Adrenal gland (tissue), 12 donors: Measurements from ENCODE around the gene ARPC2. TPM values are rescaled to one million over a fixed set of nuclear protein-coding genes. Genes with fewer than 3 reads are reported as not detected.

Experiments used
- DNase-seq, 7 donors: peaks; one replicate each; pipeline ENCODE4 v3.0.0-alpha.2; 2019 to 2020
- H3K27ac ChIP-seq, 5 donors: fragments of 200-600 bp; sonication (generic) in 4 of 5; 1 replicate in 3 of 5; 2 replicates in 2 of 5; pipeline versions ENCODE4 v1.5.1 to v1.8.0; 2016 to 2020; ENCODE audit warnings: mild to moderate bottlenecking in 1 of 5
- H3K27me3 ChIP-seq: fragments of 200-600 bp; 2 replicates; pipeline ENCODE4 v1.8.0; 2021
- H3K36me3 ChIP-seq, 2 donors: fragments of 200-600 bp; replicated peaks in 1 of 2; 1 replicate in 1 of 2; 2 replicates in 1 of 2; pipeline versions ENCODE4 v1.5.1 to v1.8.0; 2018 to 2022
- H3K4me1 ChIP-seq, 2 donors: fragments of 200-600 bp; replicated peaks in 1 of 2; 1 replicate in 1 of 2; 2 replicates in 1 of 2; pipeline versions ENCODE4 v1.5.1 to v1.8.0; 2018 to 2021
- H3K4me3 ChIP-seq, 4 donors: fragments of 200-600 bp; sonication (generic) in 3 of 4; one replicate each; pipeline ENCODE4 v1.5.1; 2016 to 2018
- H3K9me3 ChIP-seq, 3 donors: fragments of 200-600 bp; sonication (generic) in 1 of 3; replicated peaks in 1 of 3; 1 replicate in 2 of 3; 2 replicates in 1 of 3; pipeline versions ENCODE4 v1.5.1 to v1.8.0; 2016 to 2021
- POLR2A ChIP-seq, 2 donors: fragments of 450-650 bp; IDR thresholded peaks; one replicate each; pipeline ENCODE4 v1.6.1; 2017; ENCODE audit warnings: antibody characterized with exemption in 2 of 2, mild to moderate bottlenecking in 2 of 2, moderate library complexity in 1 of 2
- WGBS, 4 donors: extraction: QIAGEN DNeasy Blood & Tissue Kit in 2 of 4; methylation state at CpG; one replicate each; pipeline versions ENCODE4 v1.1.5 to v1.1.7; 2013 to 2017; 5-methylcytosine and 5-hydroxymethylcytosine counted together
- intact Hi-C, 2 donors: fragments of 100-400 bp; cut with DNase I; formaldehyde crosslinking; loops; one replicate each; pipeline versions ENCODE4 v1.14.1 to v1.15.0; 2022 to 2023
- polyA plus RNA-seq, 3 donors: library from polyadenylated mRNA; stranded (reverse); fragments of 200-250 nt in 2 of 3; fragments of 350-450 nt in 1 of 3; fragmentation: Illumina TruSeq in 1 of 3; extraction: RNeasy Lipid Tissue Mini Kit (QIAGEN cat#74804) in 1 of 3; gene quantifications; one replicate each; pipeline ENCODE4 v1.2.3, GENCODE V29; 2013 to 2014
- total RNA-seq, 9 donors: library from RNA; depleted of rRNA in 4 of 9; stranded (reverse); fragments of >200 nt in 4 of 9; fragments of 120-200 nt in 1 of 9; fragmentation: NEBNext Ultra II Directional in 1 of 9; extraction: Animal tissue kit (Norgen Biotek cat#: 25700) in 1 of 9; gene quantifications; one replicate each; pipeline versions ENCODE4 v1.1.0 to v1.2.4, GENCODE V29; 2013 to 2023
- TF ChIP-seq, protein P1 (sequence below), 6 experiments: fragments of 450-650 bp in 4 of 6; fragments of 200-600 bp in 2 of 6; sonication (generic) in 1 of 6; IDR thresholded peaks; 1 replicate in 5 of 6; 2 replicates in 1 of 6; pipeline versions ENCODE4 v1.5.1 to v1.8.0; 2016 to 2021; ENCODE audit warnings: antibody characterized with exemption in 6 of 6, mild to moderate bottlenecking in 2 of 6, moderate library complexity in 1 of 6
- donor health status: healthy with polysubstance abuse.
- donor health status: Bipolar disorder and iron deficiency.
- donor health status: DM: yes; HTN: yes; CAD: no.
- donor health status: DM: no; HTN: no; CAD: no.
- donor health status: DM: no; HTN: no; CAD: no.
- donor health status: DM: yes; HTN: yes; CAD: no.

Gene ARPC2
- total and polyA plus RNA-seq, 12 donors: 93.5 to 284 (median 180) TPM

- H3K27ac ChIP-seq: peak overlapping the region; percentile 73 to 97 (median 90)
- no peak overlapping the region for H3K4me3 ChIP-seq
- no peaks in the 10 kb centered on the region for H3K27me3 ChIP-seq
- peak in 1 of 2 donors; percentile 10 for TF ChIP-seq POLR2A (IDR thresholded peaks at IDR 0.05)
- TF ChIP-seq, protein P1, sequence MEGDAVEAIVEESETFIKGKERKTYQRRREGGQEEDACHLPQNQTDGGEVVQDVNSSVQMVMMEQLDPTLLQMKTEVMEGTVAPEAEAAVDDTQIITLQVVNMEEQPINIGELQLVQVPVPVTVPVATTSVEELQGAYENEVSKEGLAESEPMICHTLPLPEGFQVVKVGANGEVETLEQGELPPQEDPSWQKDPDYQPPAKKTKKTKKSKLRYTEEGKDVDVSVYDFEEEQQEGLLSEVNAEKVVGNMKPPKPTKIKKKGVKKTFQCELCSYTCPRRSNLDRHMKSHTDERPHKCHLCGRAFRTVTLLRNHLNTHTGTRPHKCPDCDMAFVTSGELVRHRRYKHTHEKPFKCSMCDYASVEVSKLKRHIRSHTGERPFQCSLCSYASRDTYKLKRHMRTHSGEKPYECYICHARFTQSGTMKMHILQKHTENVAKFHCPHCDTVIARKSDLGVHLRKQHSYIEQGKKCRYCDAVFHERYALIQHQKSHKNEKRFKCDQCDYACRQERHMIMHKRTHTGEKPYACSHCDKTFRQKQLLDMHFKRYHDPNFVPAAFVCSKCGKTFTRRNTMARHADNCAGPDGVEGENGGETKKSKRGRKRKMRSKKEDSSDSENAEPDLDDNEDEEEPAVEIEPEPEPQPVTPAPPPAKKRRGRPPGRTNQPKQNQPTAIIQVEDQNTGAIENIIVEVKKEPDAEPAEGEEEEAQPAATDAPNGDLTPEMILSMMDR (IDR thresholded peaks at IDR 0.05): no peak
- peaks cover 0 to 55% of the 10 kb centered on the region in 2 donors for H3K36me3 ChIP-seq
- peaks cover 59 to 63% of the 10 kb centered on the region in 2 donors for H3K4me1 ChIP-seq
- 31 to 50% (median 49%) methylated on average over 11 to 17 of the region's 17 CpGs for WGBS, 4 donors
- DNase-seq: peak in 6 of 7 donors; percentile 60 to 77 (median 69)
- no peaks in the 10 kb centered on the region for H3K9me3 ChIP-seq
- intact Hi-C loops: no loop called here
These were observed 65.4 kb downstream of the ARPC2 start for GRCh38 chr2:218282173-218282991.

DNA sequence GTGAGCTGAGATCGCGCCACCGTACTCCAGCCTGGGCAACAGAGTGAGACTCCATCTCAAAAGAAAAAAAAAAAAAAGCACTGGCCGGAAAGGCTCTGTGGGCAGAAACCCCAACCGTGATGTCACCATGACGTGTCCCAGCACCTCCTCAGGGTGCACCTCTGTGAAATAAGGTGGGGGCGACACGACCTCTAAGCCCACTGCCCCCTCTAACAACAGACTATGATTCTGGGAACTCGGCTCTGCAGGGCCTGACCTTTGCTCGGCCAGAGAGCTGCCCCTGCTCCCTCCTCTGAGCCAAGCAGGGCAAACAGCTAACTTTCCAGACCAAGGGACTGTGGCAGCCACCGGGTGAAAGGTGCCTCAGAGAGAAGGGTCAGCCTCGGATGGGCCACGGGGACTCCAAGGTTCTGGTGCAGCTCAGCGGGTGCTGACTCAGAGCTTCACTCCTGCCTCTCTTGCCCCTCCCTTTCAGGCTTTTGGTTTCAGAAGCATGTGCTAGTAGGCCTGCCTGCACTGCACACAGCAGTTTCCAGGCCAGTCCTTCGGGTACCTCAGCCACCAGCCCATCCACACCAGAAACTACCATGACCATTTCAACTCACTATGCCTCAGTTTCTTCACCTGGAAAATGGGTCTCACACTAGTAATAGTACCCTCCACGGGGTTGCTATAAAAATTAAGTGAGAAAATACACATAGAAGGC is 67.3 kb downstream of the ARPC2 start:
- whole genome bisulfite sequencing, 4 donors: 41 to 53% (median 47%) methylated on average over 10 to 16 of the region's 16 CpGs

GRCh38 chr2:218285604-218286003 is 68.6 kb downstream of the ARPC2 start:
- Histone ChIP-seq H3K4me1 (peaks cover 75 to 94% of the 10 kb centered on the region in 2 donors), H3K27ac (peak overlapping the region; percentile 67 to 97 (median 90)), H3K27me3 (no peaks in the 10 kb centered on the region), H3K9me3 (no peaks in the 10 kb centered on the region), H3K36me3 (peaks cover 0 to 23% of the 10 kb centered on the region in 2 donors), H3K4me3 (peak overlapping the region in 1 of 4 donors; percentile 58)
- intact Hi-C loops: no loop called here
- peak in 1 of 2 donors; percentile 59 for TF ChIP-seq POLR2A (IDR thresholded peaks at IDR 0.05)
- TF ChIP-seq, protein P1 (IDR thresholded peaks at IDR 0.05): no peak
- WGBS, 4 donors: 17 to 26% (median 18%) methylated on average over 1 to 6 of the region's 6 CpGs
- DNase-seq: peak; percentile 79 to 92 (median 91)

More for the DNA sequence above, 67.3 kb downstream of the ARPC2 start:
- DNase-seq: peak; percentile 83 to 94 (median 91)
- TF ChIP-seq, protein P1 (IDR thresholded peaks at IDR 0.05): no peak
- TF ChIP-seq POLR2A (IDR thresholded peaks at IDR 0.05): peak in 1 of 2 donors; percentile 55
- intact Hi-C loops: no loop called here
- Histone ChIP-seq H3K27me3 (no peaks in the 10 kb centered on the region), H3K4me3 (no peak overlapping the region), H3K36me3 (peaks cover 0 to 36% of the 10 kb centered on the region in 2 donors), H3K4me1 (peaks cover 64 to 81% of the 10 kb centered on the region in 2 donors), H3K27ac (peak overlapping the region; percentile 67 to 97 (median 90)), H3K9me3 (no peaks in the 10 kb centered on the region)
